ENCODE measurements around the gene CCDC122. TPM values are rescaled to one million over a fixed set of nuclear protein-coding genes. Genes with fewer than 3 reads are reported as not detected.

The CCDC122 gene
- total RNA-seq, 1 donor from 2014 or later: 0.56 TPM

Other genes with a start within 250 kb of the CCDC122 start
- gene ENOX1, start 92.8 kb downstream of the CCDC122 start, total RNA-seq: 0.07 and 0.14 TPM in 2 replicates
- 2.3 and 2.6 TPM in 2 replicates for gene LACC1, start 164 bp upstream of the CCDC122 start, total RNA-seq